HepG2 (cell line): Measurements from ENCODE around the gene IGFBP7. TPM values are rescaled to one million over a fixed set of nuclear protein-coding genes. Genes with fewer than 3 reads are reported as not detected.

Experiments used
- ATAC-seq: fragments of 200-7000 bp; cut with Tn5 transposase; 3 replicates; pipeline ENCODE4 v1.9.1; 2020; ENCODE audit warnings: mild to moderate bottlenecking, moderate library complexity
- BruUV-seq: library from RNA; stranded (reverse); fragments of 400-500 nt; replicated peaks from 2 replicates; lab custom pipeline; 2021; lab: Mats Ljungman, UMichigan
- CTCF ChIA-PET: fragments of 300-600 bp; formaldehyde crosslinking; extraction: SDS; loops from one replicate; lab custom pipeline; 2021; ENCODE audit warnings: low total read pairs, inconsistent platforms, low intra/inter-chr PET ratio; lab: Yijun Ruan, JAX
- POLR2A ChIA-PET: fragments of 350-600 bp; sonication (Branson Sonifier 250); formaldehyde crosslinking; loops from one replicate; lab custom pipeline; 2020; ENCODE audit warnings: antibody characterized with exemption, inconsistent platforms; lab: Yijun Ruan, JAX
- DNase-seq: peaks from one replicate; pipeline ENCODE4 v3.0.0-alpha.2; 2015; ENCODE audit warnings: low spot score
- FAIRE-seq: peaks from 3 replicates; lab custom pipeline; 2011; peaks lifted over from hg19 to GRCh38; lab: Jason Lieb, UNC
- H2AFZ ChIP-seq: one replicate; pipeline ENCODE4 v1.6.1; 2011; ENCODE audit warnings: low read length, inconsistent platforms
- H3K27ac ChIP-seq: fragments of 300-600 bp; 3 replicates; pipeline ENCODE4 v1.8.0; 2011; ENCODE audit warnings: mixed run types, mild to moderate bottlenecking, mixed read lengths, low read length, inconsistent platforms; ENCODE audit not compliant: insufficient read depth; ENCODE audit errors: extremely low read length
- H3K27me3 ChIP-seq, 2 experiments: fragments of 200-600 bp in 1 of 2; 2 replicates in 1 of 2; 3 replicates in 1 of 2; pipeline versions ENCODE4 v1.6.0 to v1.8.0; 2011; ENCODE audit warnings: low read length in 2 of 2, mild to moderate bottlenecking in 2 of 2, moderate library complexity in 2 of 2, inconsistent platforms in 1 of 2; ENCODE audit not compliant: insufficient read depth in 2 of 2, control insufficient read depth in 1 of 2
- H3K36me3 ChIP-seq, 2 experiments: fragments of 200-600 bp in 1 of 2; replicated peaks in 1 of 2; 2 replicates in 1 of 2; 3 replicates in 1 of 2; pipeline versions ENCODE4 v1.5.1 to v1.8.0; 2011; ENCODE audit warnings: low read length in 2 of 2, inconsistent platforms in 1 of 2; ENCODE audit not compliant: insufficient read depth in 2 of 2, control insufficient read depth in 1 of 2
- H3K4me1 ChIP-seq: 2 replicates; pipeline ENCODE4 v1.5.1; 2012; ENCODE audit warnings: low read length, inconsistent platforms; ENCODE audit not compliant: insufficient read depth
- H3K4me2 ChIP-seq: 2 replicates; pipeline ENCODE4 v1.6.0; 2011; ENCODE audit warnings: low read depth, low read length, inconsistent platforms
- H3K4me3 ChIP-seq, 3 experiments: fragments of 200-600 bp in 1 of 3; sonication (generic), shearing (Covaris generic) in 1 of 3; replicated peaks in 1 of 3; 2 replicates each; pipeline ENCODE4 v1.5.1; 2011 to 2016; ENCODE audit warnings: low read length in 3 of 3, inconsistent platforms in 2 of 3, low read depth in 2 of 3, mild to moderate bottlenecking in 2 of 3, control low read depth in 1 of 3, mixed read lengths in 1 of 3; ENCODE audit not compliant: insufficient read depth in 1 of 3
- H3K79me2 ChIP-seq: one replicate; pipeline ENCODE4 v1.6.1; 2011; ENCODE audit warnings: low read length, inconsistent platforms; ENCODE audit not compliant: insufficient read depth
- H3K9ac ChIP-seq: 2 replicates; pipeline ENCODE4 v1.6.0; 2011; ENCODE audit warnings: mild to moderate bottlenecking, low read depth, low read length, inconsistent platforms; ENCODE audit not compliant: insufficient read depth
- H3K9me3 ChIP-seq: 2 replicates; pipeline ENCODE4 v1.5.1; 2012; ENCODE audit warnings: mild to moderate bottlenecking, low read length
- H4K20me1 ChIP-seq: 2 replicates; pipeline ENCODE4 v1.6.0; 2011; ENCODE audit warnings: inconsistent platforms, mild to moderate bottlenecking, low read length, moderate library complexity; ENCODE audit not compliant: insufficient read depth
- ADNP ChIP-seq: sonication (generic); formaldehyde crosslinking; IDR thresholded peaks from 2 replicates; pipeline ENCODE4 v1.4.0; 2020; ENCODE audit warnings: missing genetic modification reagents
- EZH2 ChIP-seq: conservative IDR thresholded peaks from 2 replicates; pipeline ENCODE4 v1.6.1; 2012; ENCODE audit warnings: mild to moderate bottlenecking, low read depth, low read length, moderate library complexity
- NR3C1 ChIP-seq: sonication (generic); formaldehyde crosslinking; IDR thresholded peaks from 2 replicates; pipeline ENCODE4 v1.4.0; 2020; ENCODE audit warnings: missing genetic modification reagents
- SMYD3 ChIP-seq: sonication (generic); formaldehyde crosslinking; IDR thresholded peaks from 2 replicates; pipeline ENCODE4 v1.8.1; 2023; ENCODE audit warnings: mild to moderate bottlenecking, missing genetic modification reagents
- SOX6 ChIP-seq, 2 experiments: fragments of 450-650 bp in 1 of 2; sonication (generic) in 1 of 2; formaldehyde crosslinking in 1 of 2; IDR thresholded peaks; 2 replicates each; pipeline versions ENCODE4 v1.4.0 to v1.6.1; 2017 to 2020; ENCODE audit warnings: antibody characterized with exemption in 1 of 2, mild to moderate bottlenecking in 1 of 2, missing genetic modification reagents in 1 of 2
- SP4 ChIP-seq: sonication (generic); formaldehyde crosslinking; IDR thresholded peaks from 2 replicates; pipeline ENCODE4 v1.8.1; 2023; ENCODE audit warnings: mild to moderate bottlenecking, missing genetic modification reagents
- THAP7 ChIP-seq: sonication (generic); formaldehyde crosslinking; IDR thresholded peaks from 2 replicates; pipeline ENCODE4 v1.8.1; 2023; ENCODE audit warnings: mild to moderate bottlenecking, missing genetic modification reagents
- ZC3H13 ChIP-seq: sonication (generic); formaldehyde crosslinking; IDR thresholded peaks from 2 replicates; pipeline ENCODE4 v1.8.1; 2023; ENCODE audit warnings: mild to moderate bottlenecking, missing genetic modification reagents, moderate library complexity
- ZNF326 ChIP-seq: sonication (generic); formaldehyde crosslinking; IDR thresholded peaks from 2 replicates; pipeline ENCODE4 v1.4.0; 2020; ENCODE audit warnings: missing genetic modification reagents, borderline replicate concordance
- ZNF354B ChIP-seq: sonication (generic); formaldehyde crosslinking; IDR thresholded peaks from 2 replicates; pipeline ENCODE4 v1.8.0; 2022; ENCODE audit warnings: mild to moderate bottlenecking, missing genetic modification reagents
- ZNF367 ChIP-seq: sonication (generic); formaldehyde crosslinking; IDR thresholded peaks from 2 replicates; pipeline ENCODE4 v1.4.0; 2020; ENCODE audit warnings: missing genetic modification reagents, borderline replicate concordance
- ZNF484 ChIP-seq: sonication (generic); formaldehyde crosslinking; IDR thresholded peaks from 2 replicates; pipeline ENCODE4 v1.5.1; 2020; ENCODE audit warnings: mild to moderate bottlenecking, low read depth, missing genetic modification reagents, borderline replicate concordance
- ZNF687 ChIP-seq: sonication (generic); formaldehyde crosslinking; IDR thresholded peaks from 2 replicates; pipeline ENCODE4 v1.5.1; 2020; ENCODE audit warnings: mild to moderate bottlenecking, missing genetic modification reagents, moderate library complexity
- ZNF749 ChIP-seq: sonication (generic); formaldehyde crosslinking; IDR thresholded peaks from 2 replicates; pipeline ENCODE4 v1.8.0; 2022; ENCODE audit warnings: mild to moderate bottlenecking, missing genetic modification reagents, moderate library complexity, borderline replicate concordance
- ZNF792 ChIP-seq: IDR thresholded peaks from 2 replicates; pipeline ENCODE4 v1.6.1; 2016
- ZSCAN30 ChIP-seq: sonication (generic); formaldehyde crosslinking; IDR thresholded peaks from 2 replicates; pipeline ENCODE4 v1.5.0; 2020; ENCODE audit warnings: mild to moderate bottlenecking, missing genetic modification reagents
- in situ Hi-C: cut with HindIII; loops from 2 replicates; pipeline ENCODE4 v1.10.0; 2017; ENCODE audit warnings: low pct_unique_long_range_greater_than_20kb; ENCODE audit not compliant: extremely low pct_ligation_motif_present
- intact Hi-C: fragments of 100-400 bp; cut with micrococcal nuclease; formaldehyde crosslinking; loops from one replicate; pipeline ENCODE4 v1.10.0; 2022; ENCODE audit not compliant: unreplicated experiment
- polyA plus RNA-seq, 8 experiments: library from polyadenylated mRNA; depleted of rRNA in 3 of 8; stranded (reverse) in 7 of 8; unstranded in 1 of 8; fragments of >200 nt; fragmentation: Illumina TruSeq in 4 of 8; extraction: Trizol in 4 of 8; gene quantifications; 2 replicates each; pipeline versions ENCODE4 v1.2.1 to v1.2.3, GENCODE V29; 2011 to 2016; ENCODE audit warnings: low read depth in 4 of 8, missing spikeins in 1 of 8, mixed read lengths in 1 of 8; ENCODE audit not compliant: insufficient read depth in 1 of 8
- total RNA-seq, 5 experiments: library from RNA; depleted of rRNA; stranded (reverse); fragments of >200 nt; fragmentation: Illumina TruSeq; extraction: Trizol; gene quantifications; 2 replicates each; pipeline ENCODE4 v1.2.3, GENCODE V29; 2016; ENCODE audit warnings: low read depth in 1 of 5

The IGFBP7 gene
- total and polyA plus RNA-seq, 2 of the 13 experiments (the other 11 are each of a cell fraction or from before 2014, with no cell fraction given), result 1.1 to 1.3 TPM

GRCh38 chr4:57018980-57019379 is 91.2 kb downstream of the IGFBP7 start:
- intact Hi-C loops (no loop called here), in situ Hi-C loops (no loop called here)
- DNase-seq (no peak), ATAC-seq (no peak), FAIRE-seq (no peak)
- no peak for TF ChIP-seq ZNF687
- no peak for TF ChIP-seq ZNF326 (CRISPR knock-in tag)
- no peak for TF ChIP-seq ZNF792 (CRISPR knock-in tag)
- TF ChIP-seq ZNF354B, result no peak
- no peak for TF ChIP-seq EZH2
- no peak for TF ChIP-seq SMYD3
- no peak for TF ChIP-seq ZC3H13 (CRISPR knock-in tag)
- TF ChIP-seq ZSCAN30, result no peak
- no peak for TF ChIP-seq ZNF367
- TF ChIP-seq THAP7 (CRISPR knock-in tag), result no peak
- TF ChIP-seq SOX6 (IDR thresholded peaks at IDR 0.05), result no peak
- TF ChIP-seq SOX6 (CRISPR knock-in tag; IDR thresholded peaks at IDR 0.05), result no peak
- no peak for TF ChIP-seq SP4 (CRISPR knock-in tag)
- no peak for TF ChIP-seq ZNF749 (CRISPR knock-in tag)
- TF ChIP-seq NR3C1 (CRISPR knock-in tag), result no peak
- TF ChIP-seq ADNP (CRISPR knock-in tag), result no peak
- no peak for TF ChIP-seq ZNF484 (CRISPR knock-in tag)
- Histone ChIP-seq H2AFZ (no peak overlapping the region), H3K4me2 (no peak overlapping the region), H3K9ac (no peak overlapping the region), H3K4me1 (no peaks in the 10 kb centered on the region), H3K36me3 (peaks cover 16 to 76% of the 10 kb centered on the region in 2 experiments), H3K9me3 (no peaks in the 10 kb centered on the region), H3K79me2 (no peaks in the 10 kb centered on the region), H3K4me3 (no peak overlapping the region), H3K27ac (no peak overlapping the region), H4K20me1 (no peaks in the 10 kb centered on the region), H3K27me3 (no peaks in the 10 kb centered on the region)
- ChIA-PET POLR2A (no interaction called here), CTCF (no interaction called here)
- no TSS peak for BruUV-seq
